PFSK-1 (cell line): ENCODE data around the gene ATP6V1G2.

Source experiments
- SIN3A ChIP-seq: IDR thresholded peaks from 2 replicates; pipeline ENCODE4 v1.6.1; 2012; ENCODE audit warnings: mild to moderate bottlenecking, low read length, moderate library complexity, borderline replicate concordance; ENCODE audit not compliant: insufficient read depth
- TAF1 ChIP-seq: IDR thresholded peaks from 2 replicates; pipeline ENCODE4 v1.6.1; 2012; ENCODE audit warnings: low read length, control low read depth, borderline replicate concordance; ENCODE audit not compliant: insufficient read depth
- TF ChIP-seq, protein P1 (sequence below), 2 experiments: IDR thresholded peaks; 2 replicates each; pipeline versions ENCODE4 v1.6.1 to v1.8.0; 2011 to 2012; ENCODE audit warnings: low read depth in 2 of 2, low read length in 2 of 2, control low read depth in 1 of 2, inconsistent platforms in 1 of 2, mild to moderate bottlenecking in 1 of 2, moderate library complexity in 1 of 2; ENCODE audit not compliant: insufficient read depth in 1 of 2

DNA sequence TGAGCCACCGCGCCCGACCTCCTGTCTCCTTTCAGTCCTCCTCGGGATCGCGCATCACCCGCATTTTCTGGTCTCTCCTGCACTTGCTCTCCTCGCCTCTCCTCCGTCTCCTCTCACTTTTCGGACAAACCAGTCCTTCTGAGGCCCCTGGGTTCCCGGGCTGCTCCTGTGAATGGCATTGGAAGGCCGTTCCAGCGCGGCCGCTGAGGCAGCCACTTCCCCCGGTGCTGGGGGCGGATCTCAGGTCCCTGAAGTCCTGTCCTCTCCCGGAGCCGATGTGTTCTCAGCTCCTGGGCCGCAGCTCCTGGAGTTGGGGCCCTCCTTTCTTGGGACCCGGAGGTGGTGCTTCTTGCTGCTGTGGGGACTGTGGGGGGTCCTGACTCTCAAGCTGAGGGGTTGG lies 47.7 kb downstream of the ATP6V1G2 start:
- no peak for TF ChIP-seq SIN3A
- TF ChIP-seq TAF1 = no peak
- TF ChIP-seq, protein P1, sequence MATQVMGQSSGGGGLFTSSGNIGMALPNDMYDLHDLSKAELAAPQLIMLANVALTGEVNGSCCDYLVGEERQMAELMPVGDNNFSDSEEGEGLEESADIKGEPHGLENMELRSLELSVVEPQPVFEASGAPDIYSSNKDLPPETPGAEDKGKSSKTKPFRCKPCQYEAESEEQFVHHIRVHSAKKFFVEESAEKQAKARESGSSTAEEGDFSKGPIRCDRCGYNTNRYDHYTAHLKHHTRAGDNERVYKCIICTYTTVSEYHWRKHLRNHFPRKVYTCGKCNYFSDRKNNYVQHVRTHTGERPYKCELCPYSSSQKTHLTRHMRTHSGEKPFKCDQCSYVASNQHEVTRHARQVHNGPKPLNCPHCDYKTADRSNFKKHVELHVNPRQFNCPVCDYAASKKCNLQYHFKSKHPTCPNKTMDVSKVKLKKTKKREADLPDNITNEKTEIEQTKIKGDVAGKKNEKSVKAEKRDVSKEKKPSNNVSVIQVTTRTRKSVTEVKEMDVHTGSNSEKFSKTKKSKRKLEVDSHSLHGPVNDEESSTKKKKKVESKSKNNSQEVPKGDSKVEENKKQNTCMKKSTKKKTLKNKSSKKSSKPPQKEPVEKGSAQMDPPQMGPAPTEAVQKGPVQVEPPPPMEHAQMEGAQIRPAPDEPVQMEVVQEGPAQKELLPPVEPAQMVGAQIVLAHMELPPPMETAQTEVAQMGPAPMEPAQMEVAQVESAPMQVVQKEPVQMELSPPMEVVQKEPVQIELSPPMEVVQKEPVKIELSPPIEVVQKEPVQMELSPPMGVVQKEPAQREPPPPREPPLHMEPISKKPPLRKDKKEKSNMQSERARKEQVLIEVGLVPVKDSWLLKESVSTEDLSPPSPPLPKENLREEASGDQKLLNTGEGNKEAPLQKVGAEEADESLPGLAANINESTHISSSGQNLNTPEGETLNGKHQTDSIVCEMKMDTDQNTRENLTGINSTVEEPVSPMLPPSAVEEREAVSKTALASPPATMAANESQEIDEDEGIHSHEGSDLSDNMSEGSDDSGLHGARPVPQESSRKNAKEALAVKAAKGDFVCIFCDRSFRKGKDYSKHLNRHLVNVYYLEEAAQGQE (IDR thresholded peaks at IDR 0.05; ENCODE audit: insufficient read depth in 1 of 2, low read depth in 2 of 2, low read length in 2 of 2) = no peak
